ENCODE results near the gene MUC2. TPM values are rescaled to one million over a fixed set of nuclear protein-coding genes. Genes with fewer than 3 reads are reported as not detected.
A peak's percentile ranks its signal among the peaks of the same experiment; 100 is the strongest.

MUC2 gene
- total RNA-seq, 2 experiments from 2014 or later: not detected

- H3K4me3 Mint-ChIP-seq: no peak overlapping the region
- ChIA-PET CTCF (no interaction called here), POLR2A (no interaction called here)
- no peaks in the 10 kb centered on the region for H3K27me3 Mint-ChIP-seq
- DNase-seq (no peak), ATAC-seq (no peak)
- no peaks in the 10 kb centered on the region for H3K36me3 Mint-ChIP-seq (ENCODE audit: low read depth)
- no peaks in the 10 kb centered on the region for H3K4me1 Mint-ChIP-seq
- H3K9me3 Mint-ChIP-seq (ENCODE audit: low read depth): no peaks in the 10 kb centered on the region
- intact Hi-C loops (cut with DNase I, micrococcal nuclease): loop anchor here in 1 of 2 experiments (10.0 kb wide), 1 partner anchor 63 kb away; no protein-coding TSS in a partner anchor
- no peak overlapping the region for H3K27ac Mint-ChIP-seq
These were observed 7.1 kb downstream of the MUC2 start for GRCh38 chr11:1081601-1082311.

GRCh38 chr11:1082346-1082727, 7.7 kb downstream of the MUC2 start:
- Mint-ChIP-seq H3K27me3 (no peaks in the 10 kb centered on the region), H3K4me3 (no peak overlapping the region)

GRCh38 chr11:1082728-1083620, 8.3 kb downstream of the MUC2 start:
- Mint-ChIP-seq H3K9me3 (ENCODE audit: low read depth) (no peaks in the 10 kb centered on the region), H3K27me3 (no peaks in the 10 kb centered on the region), H3K36me3 (ENCODE audit: low read depth) (no peaks in the 10 kb centered on the region), H3K27ac (no peak overlapping the region), H3K4me1 (no peaks in the 10 kb centered on the region), H3K4me3 (no peak overlapping the region)
- ChIA-PET POLR2A (no interaction called here), CTCF (no interaction called here)
- intact Hi-C loops (cut with DNase I, micrococcal nuclease): loop anchor here in 1 of 2 experiments (10.0 kb wide), 1 partner anchor 62 kb away; no protein-coding TSS in a partner anchor
- DNase-seq (no peak), ATAC-seq (no peak)

More at GRCh38 chr11:1082346-1082727, 7.7 kb downstream of the MUC2 start:
- no peaks in the 10 kb centered on the region for H3K36me3 Mint-ChIP-seq (ENCODE audit: low read depth)
- ATAC-seq: no peak
- no peaks in the 10 kb centered on the region for H3K4me1 Mint-ChIP-seq
- ChIA-PET POLR2A (no interaction called here), CTCF (no interaction called here)
- intact Hi-C loops (cut with DNase I, micrococcal nuclease): loop anchor here in 1 of 2 experiments (10.0 kb wide), 1 partner anchor 62 kb away; no protein-coding TSS in a partner anchor
- H3K27ac Mint-ChIP-seq: no peak overlapping the region
- DNase-seq: no peak
- no peaks in the 10 kb centered on the region for H3K9me3 Mint-ChIP-seq (ENCODE audit: low read depth)

- no peaks in the 10 kb centered on the region for H3K27me3 Mint-ChIP-seq
- H3K27ac Mint-ChIP-seq: no peak overlapping the region
- ChIA-PET CTCF (no interaction called here), POLR2A (no interaction called here)
- ATAC-seq (no peak), DNase-seq (no peak)
- no peaks in the 10 kb centered on the region for H3K4me1 Mint-ChIP-seq
- intact Hi-C loops (cut with DNase I, micrococcal nuclease): loop anchor here in 1 of 2 experiments (10.0 kb wide), 1 partner anchor 61 kb away; no protein-coding TSS in a partner anchor
- H3K36me3 Mint-ChIP-seq (ENCODE audit: low read depth): no peaks in the 10 kb centered on the region
- no peaks in the 10 kb centered on the region for H3K9me3 Mint-ChIP-seq (ENCODE audit: low read depth)
- H3K4me3 Mint-ChIP-seq: no peak overlapping the region
These were observed 9.2 kb downstream of the MUC2 start for GRCh38 chr11:1083621-1084551.

GRCh38 chr11:1084561-1085439, 10.1 kb downstream of the MUC2 start:
- DNase-seq: no peak
- Mint-ChIP-seq H3K27ac (no peak overlapping the region), H3K27me3 (no peaks in the 10 kb centered on the region), H3K36me3 (ENCODE audit: low read depth) (no peaks in the 10 kb centered on the region), H3K4me1 (no peaks in the 10 kb centered on the region), H3K4me3 (no peak overlapping the region), H3K9me3 (ENCODE audit: low read depth) (no peaks in the 10 kb centered on the region)
- intact Hi-C loops (cut with DNase I, micrococcal nuclease): loop anchor here in 1 of 2 experiments (10.0 kb wide), 1 partner anchor 60 kb away; no protein-coding TSS in a partner anchor
- ChIA-PET POLR2A (no interaction called here), CTCF (interaction anchor here (0.6 kb wide), 1 partner anchor 527 kb away, joined by 3 read pairs; no protein-coding TSS in a partner anchor)
- no peak for ATAC-seq

DNA sequence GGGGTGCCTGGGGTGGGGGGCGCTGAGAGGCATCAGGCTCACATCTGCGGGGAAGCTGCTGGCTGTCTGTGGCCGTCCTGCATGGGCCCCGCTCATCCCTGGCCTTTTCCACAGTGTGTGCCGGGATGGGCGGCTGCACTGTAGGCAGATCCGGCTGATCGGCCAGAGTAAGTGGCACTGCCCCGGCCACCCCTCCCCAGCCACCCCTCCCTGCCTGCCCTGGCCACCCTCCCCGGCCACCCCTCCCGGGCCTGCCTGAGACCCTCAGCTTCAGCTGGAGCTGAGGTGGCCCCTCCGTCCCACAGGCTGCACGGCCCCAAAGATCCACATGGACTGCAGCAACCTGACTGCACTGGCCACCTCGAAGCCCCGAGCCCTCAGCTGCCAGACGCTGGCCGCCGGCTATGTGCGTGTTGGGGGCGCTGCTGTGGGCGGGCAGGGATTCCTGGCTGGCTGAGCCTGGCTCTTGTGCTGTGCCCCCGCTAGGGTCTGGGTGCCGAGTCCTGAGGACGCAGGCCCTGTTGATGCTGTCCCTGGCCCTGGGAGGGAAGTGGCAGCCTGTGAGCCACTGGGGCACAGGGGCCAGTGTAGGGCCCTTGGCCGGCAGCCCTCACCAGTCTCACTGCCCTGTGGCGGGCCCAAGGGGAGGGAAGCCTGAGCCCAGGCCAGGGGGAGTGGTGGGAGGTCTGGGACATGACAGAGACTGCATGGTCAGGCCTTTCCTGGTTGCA, 10.9 kb downstream of the MUC2 start:
- POLR2A ChIA-PET: no interaction called here
- CTCF ChIA-PET: interaction anchor here (0.6 kb wide), 1 partner anchor 526 kb away, joined by 3 read pairs; no protein-coding TSS in a partner anchor
- ATAC-seq: no peak

GRCh38 chr11:1086171-1087102, 11.8 kb downstream of the MUC2 start:
- no peak for ATAC-seq
- no peaks in the 10 kb centered on the region for H3K4me1 Mint-ChIP-seq
- CTCF ChIA-PET: no interaction called here
- H3K36me3 Mint-ChIP-seq (ENCODE audit: low read depth): no peaks in the 10 kb centered on the region
- peaks cover 2% of the 10 kb centered on the region for H3K9me3 Mint-ChIP-seq (ENCODE audit: low read depth)
- no peak overlapping the region for H3K4me3 Mint-ChIP-seq
- intact Hi-C loops (cut with DNase I, micrococcal nuclease): loop anchor here in 1 of 2 experiments (10.0 kb wide), 1 partner anchor 58 kb away; no protein-coding TSS in a partner anchor
- DNase-seq: no peak
- POLR2A ChIA-PET: no interaction called here
- H3K27me3 Mint-ChIP-seq: no peaks in the 10 kb centered on the region
- no peak overlapping the region for H3K27ac Mint-ChIP-seq

More for the DNA sequence above, 10.9 kb downstream of the MUC2 start:
- Mint-ChIP-seq H3K27me3 (no peaks in the 10 kb centered on the region), H3K4me1 (no peaks in the 10 kb centered on the region), H3K36me3 (ENCODE audit: low read depth) (no peaks in the 10 kb centered on the region), H3K27ac (no peak overlapping the region), H3K9me3 (ENCODE audit: low read depth) (no peaks in the 10 kb centered on the region), H3K4me3 (no peak overlapping the region)
- DNase-seq: no peak
- intact Hi-C loops (cut with DNase I, micrococcal nuclease): loop anchor here in 1 of 2 experiments (10.0 kb wide), 1 partner anchor 59 kb away; no protein-coding TSS in a partner anchor

GRCh38 chr11:1087279-1087960, 12.7 kb downstream of the MUC2 start:
- Mint-ChIP-seq H3K27me3 (no peaks in the 10 kb centered on the region), H3K4me3 (no peak overlapping the region), H3K36me3 (ENCODE audit: low read depth) (no peaks in the 10 kb centered on the region), H3K9me3 (ENCODE audit: low read depth) (peaks cover 6% of the 10 kb centered on the region), H3K4me1 (no peaks in the 10 kb centered on the region), H3K27ac (no peak overlapping the region)
- ChIA-PET POLR2A (no interaction called here), CTCF (no interaction called here)
- no peak for ATAC-seq
- DNase-seq: peak; percentile 4
- intact Hi-C loops (cut with DNase I, micrococcal nuclease): loop anchor here in 1 of 2 experiments (10.0 kb wide), 1 partner anchor 57 kb away; no protein-coding TSS in a partner anchor
